Stomach smooth muscle (tissue), 2 donors: ENCODE results near the gene CLEC4D.
"Not testable (repeated sequence)": the region's sequence is repeated elsewhere in the genome, so short reads cannot be mapped to it uniquely, and the experiment has no call there.

Source experiments
- H3K27ac ChIP-seq: one replicate; pipeline ENCODE4 v1.7.0; 2013; ENCODE audit warnings: mild to moderate bottlenecking, low read length, inconsistent platforms
- H3K27me3 ChIP-seq, 2 donors: one replicate each; pipeline ENCODE4 v1.7.0; 2013; ENCODE audit warnings: low read length in 2 of 2; ENCODE audit not compliant: insufficient read depth in 2 of 2, control insufficient read depth in 1 of 2
- H3K36me3 ChIP-seq, 2 donors: one replicate each; pipeline ENCODE4 v1.7.0; 2013; ENCODE audit warnings: low read length in 2 of 2; ENCODE audit not compliant: control insufficient read depth in 2 of 2, insufficient read depth in 2 of 2
- H3K4me1 ChIP-seq: one replicate; pipeline ENCODE4 v1.7.0; 2013; ENCODE audit warnings: low read length; ENCODE audit not compliant: control insufficient read depth, insufficient read depth
- H3K4me3 ChIP-seq, 2 donors: one replicate each; pipeline ENCODE4 v1.7.0; 2013; ENCODE audit warnings: low read length in 2 of 2
- H3K9ac ChIP-seq, 2 donors: one replicate each; pipeline ENCODE4 v1.7.0; 2013; ENCODE audit warnings: low read length in 2 of 2, mild to moderate bottlenecking in 1 of 2
- H3K9me3 ChIP-seq, 2 donors: one replicate each; pipeline ENCODE4 v1.7.0; 2013; ENCODE audit warnings: low read length in 2 of 2; ENCODE audit not compliant: control insufficient read depth in 2 of 2
- donor health status: healthy.
- donor health status: Pancreatic carcinoma.

The CLEC4D gene

GRCh38 chr12:8532045-8532444 is 18.7 kb downstream of the CLEC4D start:
- Histone ChIP-seq H3K4me3 (no peak overlapping the region), H3K36me3 (no peaks in the 10 kb centered on the region), H3K27me3 (peaks cover 2 to 3% of the 10 kb centered on the region in 2 donors), H3K9me3 (no peaks in the 10 kb centered on the region), H3K9ac (no peak overlapping the region), H3K27ac (no peak overlapping the region), H3K4me1 (no peaks in the 10 kb centered on the region)

- not testable (repeated sequence) for H3K4me1 ChIP-seq, H3K27me3 ChIP-seq, H3K9me3 ChIP-seq, H3K27ac ChIP-seq, H3K36me3 ChIP-seq, H3K4me3 ChIP-seq, H3K9ac ChIP-seq
Measured at GRCh38 chr12:8537820-8538219, 24.5 kb downstream of the CLEC4D start.

GRCh38 chr12:8540831-8541230 is 27.5 kb downstream of the CLEC4D start, which contains the start of gene CLEC4E:
TSS of gene CLEC4E (minus strand) at chr12:8540905. CDS start at chr12:8540797, 108 bp downstream.
- H3K9me3 ChIP-seq, H3K4me1 ChIP-seq, H3K27me3 ChIP-seq, H3K27ac ChIP-seq, H3K36me3 ChIP-seq, H3K4me3 ChIP-seq, H3K9ac ChIP-seq: not testable (repeated sequence)

- Histone ChIP-seq H3K9me3 (no peaks in the 10 kb centered on the region), H3K36me3 (no peaks in the 10 kb centered on the region), H3K9ac (no peak overlapping the region), H3K4me1 (no peaks in the 10 kb centered on the region), H3K27me3 (no peaks in the 10 kb centered on the region), H3K4me3 (no peak overlapping the region), H3K27ac (no peak overlapping the region)
Measured at GRCh38 chr12:8541562-8541961, 28.3 kb downstream of the CLEC4D start.

- Histone ChIP-seq H3K9ac (no peak overlapping the region), H3K36me3 (no peaks in the 10 kb centered on the region), H3K27me3 (no peaks in the 10 kb centered on the region), H3K27ac (no peak overlapping the region), H3K4me3 (no peak overlapping the region), H3K4me1 (no peaks in the 10 kb centered on the region), H3K9me3 (no peaks in the 10 kb centered on the region)
Measured at GRCh38 chr12:8544295-8544694, 31.0 kb downstream of the CLEC4D start.

- Histone ChIP-seq H3K27ac (no peak overlapping the region), H3K36me3 (no peaks in the 10 kb centered on the region), H3K9me3 (no peaks in the 10 kb centered on the region), H3K27me3 (no peaks in the 10 kb centered on the region), H3K4me3 (no peak overlapping the region), H3K4me1 (no peaks in the 10 kb centered on the region), H3K9ac (no peak overlapping the region)
Measured at GRCh38 chr12:8546591-8546990, 33.3 kb downstream of the CLEC4D start.

- H3K9ac ChIP-seq = no peak overlapping the region
- H3K27me3 ChIP-seq = no peaks in the 10 kb centered on the region
- H3K36me3 ChIP-seq = no peaks in the 10 kb centered on the region
- H3K27ac ChIP-seq = no peak overlapping the region
- no peaks in the 10 kb centered on the region for H3K9me3 ChIP-seq
- no peak overlapping the region for H3K4me3 ChIP-seq
- H3K4me1 ChIP-seq = no peaks in the 10 kb centered on the region
Measured at GRCh38 chr12:8547645-8548044, 34.3 kb downstream of the CLEC4D start.

- no peaks in the 10 kb centered on the region for H3K9me3 ChIP-seq
- H3K4me1 ChIP-seq = no peaks in the 10 kb centered on the region
- H3K4me3 ChIP-seq = no peak overlapping the region
- no peak overlapping the region for H3K9ac ChIP-seq
- H3K36me3 ChIP-seq = no peaks in the 10 kb centered on the region
- no peak overlapping the region for H3K27ac ChIP-seq
- H3K27me3 ChIP-seq = no peaks in the 10 kb centered on the region
Measured at GRCh38 chr12:8548192-8548591, 34.9 kb downstream of the CLEC4D start.

GRCh38 chr12:8549381-8549780 is 36.1 kb downstream of the CLEC4D start:
- H3K36me3 ChIP-seq = no peaks in the 10 kb centered on the region
- H3K27me3 ChIP-seq = no peaks in the 10 kb centered on the region
- no peak overlapping the region for H3K9ac ChIP-seq
- no peak overlapping the region for H3K27ac ChIP-seq
- H3K9me3 ChIP-seq = no peaks in the 10 kb centered on the region
- H3K4me3 ChIP-seq = no peak overlapping the region
- no peaks in the 10 kb centered on the region for H3K4me1 ChIP-seq

GRCh38 chr12:8553088-8553627 is 39.9 kb downstream of the CLEC4D start:
- H3K27ac ChIP-seq = no peak overlapping the region
- H3K36me3 ChIP-seq = no peaks in the 10 kb centered on the region
- H3K9me3 ChIP-seq = no peaks in the 10 kb centered on the region
- H3K9ac ChIP-seq = no peak overlapping the region
- H3K27me3 ChIP-seq = no peaks in the 10 kb centered on the region
- no peak overlapping the region for H3K4me3 ChIP-seq
- no peaks in the 10 kb centered on the region for H3K4me1 ChIP-seq

GRCh38 chr12:8554451-8555195 is 41.3 kb downstream of the CLEC4D start:
- no peak overlapping the region for H3K27ac ChIP-seq
- no peaks in the 10 kb centered on the region for H3K9me3 ChIP-seq
- no peak overlapping the region for H3K4me3 ChIP-seq
- H3K27me3 ChIP-seq = no peaks in the 10 kb centered on the region
- H3K4me1 ChIP-seq = no peaks in the 10 kb centered on the region
- H3K9ac ChIP-seq = no peak overlapping the region
- H3K36me3 ChIP-seq = no peaks in the 10 kb centered on the region
